GM15510 (cell line): ENCODE measurements around the gene ARHGAP8.

Source experiments
- POLR2A ChIP-seq: IDR thresholded peaks from 3 replicates; pipeline ENCODE4 v1.6.1; 2011; ENCODE audit warnings: borderline replicate concordance; ENCODE audit not compliant: insufficient read length; ENCODE audit errors: extremely low read depth

The ARHGAP8 gene

DNA sequence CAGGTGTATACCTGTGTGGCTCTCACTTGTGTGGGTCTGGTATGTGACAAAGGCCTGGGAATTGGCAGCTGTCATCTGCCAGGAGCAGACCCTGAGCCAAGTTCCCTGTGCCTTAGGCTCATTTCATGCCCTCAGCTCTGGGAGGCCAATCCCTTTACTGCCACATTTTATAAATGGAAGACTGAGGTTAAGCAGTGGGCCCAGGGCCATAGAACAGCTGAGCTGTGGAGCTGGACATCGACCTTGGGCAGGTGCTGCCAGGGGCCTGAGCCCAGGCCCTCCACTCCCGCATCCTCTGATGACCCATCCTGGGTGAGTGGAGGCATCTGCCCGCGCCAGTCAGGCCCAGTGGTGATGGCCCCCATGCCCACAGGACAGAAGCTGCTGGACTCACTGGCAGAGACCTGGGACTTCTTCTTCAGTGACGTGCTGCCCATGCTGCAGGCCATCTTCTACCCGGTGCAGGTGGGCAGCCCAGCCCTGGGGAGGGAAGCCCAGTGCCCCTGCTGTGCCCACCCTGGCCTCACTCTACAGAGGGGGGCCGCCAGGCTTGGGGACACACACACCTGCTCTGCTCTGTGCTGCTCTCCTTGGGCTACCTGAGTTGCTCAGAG, 20.9 kb upstream of the ARHGAP8 start:
- TF ChIP-seq POLR2A, result no peak

DNA sequence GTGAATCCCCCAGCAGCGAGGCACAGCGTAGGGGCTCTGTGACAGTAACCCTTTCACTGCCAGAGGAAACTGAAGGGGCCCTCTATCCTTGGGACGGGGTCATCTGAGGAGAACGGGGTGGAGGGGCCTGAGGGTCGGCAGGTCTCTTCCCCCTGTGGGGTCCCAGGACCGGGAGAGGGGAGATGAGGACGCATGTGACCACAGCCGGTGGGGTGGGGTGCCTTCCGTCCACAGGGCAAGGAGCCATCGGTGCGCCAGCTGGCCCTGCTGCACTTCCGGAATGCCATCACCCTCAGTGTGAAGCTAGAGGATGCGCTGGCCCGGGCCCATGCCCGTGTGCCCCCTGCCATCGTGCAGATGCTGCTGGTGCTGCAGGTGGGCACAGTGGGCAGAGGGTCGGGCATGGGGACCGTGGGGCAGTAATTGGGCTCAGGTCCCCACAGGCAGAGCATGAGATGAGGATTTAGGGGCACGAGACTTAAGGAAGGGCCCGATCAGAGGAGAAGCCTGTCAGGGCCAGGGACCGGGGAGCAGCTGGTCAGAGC, 20.3 kb upstream of the ARHGAP8 start:
- TF ChIP-seq POLR2A, result no peak

DNA sequence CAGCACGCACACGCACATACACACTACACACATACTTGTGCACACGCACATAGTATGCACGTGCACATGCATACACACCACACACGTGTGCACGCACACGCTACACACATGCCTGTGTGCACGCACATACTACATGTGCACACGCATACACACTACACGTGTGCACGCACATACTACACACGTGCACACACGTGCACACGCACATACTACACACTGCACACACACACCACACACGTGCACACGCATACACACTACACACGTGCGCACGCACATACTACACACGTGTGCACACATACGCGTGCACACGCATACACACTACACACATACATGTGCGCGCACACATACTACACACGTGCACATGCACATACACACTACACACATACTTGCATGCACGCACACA, 19.7 kb upstream of the ARHGAP8 start:
- no peak for TF ChIP-seq POLR2A

DNA sequence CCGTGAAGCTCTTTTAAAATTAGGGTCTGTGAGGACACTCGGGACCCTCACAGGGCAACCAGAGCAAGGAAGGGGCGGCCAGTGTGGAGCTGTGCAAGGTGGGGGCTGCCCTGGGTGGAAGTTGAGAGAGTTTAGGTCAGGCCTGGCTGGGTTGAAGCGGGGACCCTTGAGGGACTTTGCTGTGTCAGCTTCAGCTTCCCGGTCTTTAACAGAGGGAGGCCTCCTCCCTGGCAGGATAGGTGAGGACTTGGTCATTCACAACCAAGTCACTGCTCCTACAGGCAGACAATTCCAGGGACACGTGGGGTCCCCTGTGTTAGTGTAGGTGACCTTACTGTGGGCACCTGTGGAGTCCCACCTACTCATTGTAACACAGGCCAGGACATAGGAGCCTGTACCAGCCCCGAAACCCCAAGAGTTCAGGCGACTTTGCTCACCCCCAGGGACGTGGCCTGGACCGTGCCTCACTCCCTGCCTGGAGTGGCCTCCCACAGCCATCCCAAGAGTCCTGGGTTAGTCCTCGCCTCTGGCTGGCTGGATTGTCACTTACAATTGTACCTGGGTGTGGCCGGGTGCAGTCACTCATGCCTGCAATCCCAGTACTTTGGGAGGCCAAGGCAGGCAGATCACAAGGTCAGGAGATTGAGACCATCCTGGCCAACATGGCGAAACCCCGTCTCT, 18.8 kb upstream of the ARHGAP8 start:
- TF ChIP-seq POLR2A, result no peak

DNA sequence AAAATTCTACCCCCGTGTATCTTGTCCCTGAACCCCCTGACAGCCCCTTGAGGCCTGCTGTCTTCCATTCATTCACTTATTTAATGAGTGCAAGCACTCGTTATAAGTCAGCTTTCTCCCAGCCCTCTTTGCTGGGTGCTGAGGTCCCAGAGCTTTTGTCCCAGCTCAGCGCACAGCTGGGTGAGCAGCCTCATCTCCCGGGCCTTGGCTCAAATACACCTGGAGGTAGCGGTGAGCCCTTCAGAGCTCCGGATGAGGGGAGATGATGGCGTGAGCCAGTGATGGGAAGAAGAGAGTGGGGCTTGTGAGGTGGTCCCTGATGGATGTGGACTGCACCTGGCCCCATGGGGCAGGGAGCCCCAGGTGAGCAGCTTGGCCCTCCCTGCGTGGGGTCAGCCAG, 18.1 kb upstream of the ARHGAP8 start:
- no peak for TF ChIP-seq POLR2A

DNA sequence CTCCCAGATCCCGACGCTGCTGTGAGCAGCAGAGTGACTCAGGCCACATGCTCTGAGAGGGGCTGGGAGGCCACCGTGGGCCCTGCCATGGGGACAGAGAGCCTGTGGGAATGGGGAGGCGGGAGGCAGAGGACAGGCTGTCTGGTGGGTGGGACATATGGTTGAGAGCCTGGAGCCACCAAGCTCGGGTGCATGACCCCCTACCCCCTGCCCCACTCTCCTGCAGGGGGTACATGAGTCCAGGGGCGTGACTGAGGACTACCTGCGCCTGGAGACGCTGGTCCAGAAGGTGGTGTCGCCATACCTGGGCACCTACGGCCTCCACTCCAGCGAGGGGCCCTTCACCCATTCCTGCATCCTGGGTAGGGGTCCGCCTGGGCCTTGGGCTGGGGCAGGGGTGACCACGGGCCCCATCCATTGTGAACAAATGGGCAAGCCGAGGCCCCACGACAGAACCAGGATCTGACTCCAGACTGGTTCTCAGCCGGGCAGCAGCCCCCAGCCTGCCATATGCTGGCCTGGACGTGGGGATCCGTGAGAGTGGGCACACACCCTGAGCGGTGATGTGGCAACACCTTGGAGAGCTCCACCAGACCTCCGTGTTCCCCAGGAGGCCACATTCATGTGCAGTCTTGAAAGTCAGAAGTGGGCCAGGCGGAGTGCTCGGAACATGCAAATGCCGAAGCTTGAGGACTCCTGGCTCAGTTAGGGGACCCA, 17.4 kb upstream of the ARHGAP8 start:
- no peak for TF ChIP-seq POLR2A

DNA sequence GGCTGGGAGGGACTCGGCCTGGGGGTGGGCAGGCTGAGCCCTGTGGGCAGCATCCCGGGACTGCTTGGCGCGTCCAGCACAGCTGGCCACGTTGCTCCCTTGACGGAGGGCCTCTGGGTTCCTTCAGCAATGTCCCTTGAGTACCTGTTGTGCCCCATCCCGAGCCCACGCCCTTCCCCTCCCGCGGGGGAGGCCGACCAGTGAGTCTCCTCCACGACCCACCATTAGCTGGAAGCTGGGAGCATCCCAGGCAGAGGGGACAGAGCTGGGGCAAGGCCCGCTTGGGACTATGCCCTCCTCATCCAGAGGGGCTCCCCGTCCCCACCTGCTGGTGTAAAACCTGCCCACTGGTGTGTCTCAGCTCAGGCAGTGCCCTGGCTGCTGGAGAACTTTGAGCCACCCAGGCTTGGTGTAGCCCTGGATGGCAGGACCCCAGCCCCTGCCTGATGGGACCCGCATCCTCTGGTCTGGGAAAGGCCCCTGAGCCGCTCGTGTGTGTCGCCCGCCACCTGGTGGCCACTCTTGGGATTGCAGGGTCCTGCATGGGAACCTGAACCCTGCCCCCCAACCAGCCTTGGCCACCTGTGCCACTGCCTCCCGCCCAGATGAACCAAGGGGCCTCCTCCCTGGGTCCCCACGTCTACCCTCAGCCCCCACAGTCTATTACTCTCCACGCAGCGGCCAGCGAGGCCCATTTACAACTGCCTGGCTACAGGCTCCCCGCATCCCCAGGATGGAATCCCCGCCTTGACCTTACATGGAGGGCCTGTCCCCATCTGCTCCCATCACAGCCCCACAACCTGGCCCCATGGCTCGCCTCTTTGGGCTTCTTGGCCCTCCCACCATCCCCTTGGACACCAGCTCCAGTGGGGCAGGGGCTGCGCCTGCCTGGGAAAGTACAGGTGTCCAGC, 16.6 kb upstream of the ARHGAP8 start:
- no peak for TF ChIP-seq POLR2A

DNA sequence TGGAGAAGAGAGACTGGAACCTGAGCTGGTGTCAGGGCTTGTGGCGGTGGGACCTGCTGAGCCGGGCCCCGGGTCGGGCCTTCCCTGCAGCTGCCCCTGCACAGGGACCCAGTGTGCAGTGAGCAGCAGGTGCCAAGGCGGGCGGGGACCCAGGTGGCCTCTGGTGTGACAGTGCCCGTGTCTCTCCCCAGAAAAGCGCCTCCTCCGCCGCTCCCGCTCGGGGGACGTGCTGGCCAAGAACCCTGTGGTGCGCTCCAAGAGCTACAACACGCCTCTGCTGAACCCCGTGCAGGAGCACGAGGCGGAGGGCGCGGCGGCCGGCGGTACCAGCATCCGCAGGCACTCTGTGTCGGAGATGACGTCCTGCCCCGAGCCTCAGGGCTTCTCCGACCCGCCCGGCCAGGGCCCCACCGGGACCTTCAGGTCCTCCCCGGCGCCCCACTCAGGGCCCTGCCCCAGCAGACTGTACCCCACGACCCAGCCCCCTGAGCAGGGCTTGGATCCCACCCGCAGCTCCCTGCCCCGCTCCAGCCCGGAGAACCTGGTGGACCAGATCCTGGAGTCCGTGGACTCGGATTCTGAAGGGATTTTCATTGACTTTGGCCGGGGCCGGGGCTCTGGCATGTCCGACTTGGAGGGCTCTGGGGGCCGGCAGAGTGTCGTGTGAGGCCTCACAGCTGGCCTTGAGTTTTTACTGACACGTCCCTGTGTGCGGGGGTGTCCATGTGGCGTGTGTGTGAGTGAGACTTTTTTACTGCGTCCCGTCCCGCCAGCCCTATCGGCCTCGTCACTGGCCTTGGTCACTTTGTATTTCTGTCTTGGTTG, 15.6 kb upstream of the ARHGAP8 start:
- TF ChIP-seq POLR2A, result no peak

DNA sequence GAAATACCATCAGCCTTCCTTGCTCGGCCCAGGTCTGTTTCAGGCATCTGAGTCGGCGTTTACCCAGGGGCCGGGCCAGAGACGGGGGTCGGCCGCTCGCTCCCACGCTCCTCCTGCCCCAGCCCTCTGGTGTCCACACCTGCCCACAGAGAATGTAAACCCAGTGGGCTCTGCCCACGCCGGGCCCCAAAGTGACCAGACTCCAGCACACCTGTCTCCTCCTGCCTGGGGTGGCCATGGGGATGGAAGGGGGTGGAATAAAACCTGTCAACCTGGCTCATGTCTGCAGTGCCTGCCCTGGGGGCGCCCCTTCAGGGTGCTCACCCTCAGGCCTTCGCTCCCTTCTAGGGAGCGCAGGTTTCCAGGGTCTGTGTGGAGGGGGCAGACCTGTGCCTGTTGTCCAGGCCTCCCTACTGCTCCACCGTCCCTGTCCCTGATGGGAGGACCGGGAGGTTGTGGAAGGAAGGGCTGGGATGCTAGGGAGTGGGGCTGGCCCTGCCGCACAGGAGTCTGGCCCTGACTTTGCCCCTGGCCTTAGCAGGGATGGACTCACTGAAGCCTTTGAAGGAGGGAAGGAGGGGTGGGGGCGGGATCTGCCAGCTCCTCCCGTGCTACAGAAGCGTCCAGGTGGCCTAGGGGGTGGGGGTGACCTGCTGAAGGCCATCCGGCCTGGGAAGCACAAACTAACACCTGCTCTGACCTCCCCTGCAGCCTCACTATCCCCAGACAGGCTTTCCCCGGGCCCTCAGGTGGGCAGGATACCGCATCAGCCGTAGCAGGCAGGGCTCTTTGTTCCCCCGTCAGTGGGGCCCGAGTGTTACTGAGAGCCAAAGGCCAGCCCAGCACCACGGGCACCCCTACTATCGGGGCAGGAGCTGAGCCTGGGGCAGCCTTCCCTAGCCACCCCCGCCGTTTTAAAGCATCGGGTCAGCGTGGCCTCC, 14.7 kb upstream of the ARHGAP8 start:
- no peak for TF ChIP-seq POLR2A

DNA sequence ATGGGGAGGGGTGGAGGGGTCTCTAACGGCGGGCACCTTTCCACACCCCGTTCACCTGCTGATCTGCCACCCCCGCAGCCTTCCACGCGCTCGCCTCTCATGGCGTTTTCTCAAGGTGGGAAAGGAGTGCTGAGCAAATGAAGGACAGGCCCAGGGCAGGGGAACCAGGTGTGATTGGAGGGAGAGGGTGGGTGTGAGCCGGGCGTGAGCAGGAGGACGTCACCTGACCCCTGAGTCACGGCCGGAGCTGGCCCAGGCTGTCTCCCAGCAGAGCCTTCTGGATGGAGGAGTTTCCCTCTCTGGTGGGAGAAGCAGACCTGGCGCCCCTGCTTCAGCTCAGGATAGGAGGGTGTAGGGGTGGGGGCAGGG, 14.0 kb upstream of the ARHGAP8 start:
- TF ChIP-seq POLR2A, result no peak

DNA sequence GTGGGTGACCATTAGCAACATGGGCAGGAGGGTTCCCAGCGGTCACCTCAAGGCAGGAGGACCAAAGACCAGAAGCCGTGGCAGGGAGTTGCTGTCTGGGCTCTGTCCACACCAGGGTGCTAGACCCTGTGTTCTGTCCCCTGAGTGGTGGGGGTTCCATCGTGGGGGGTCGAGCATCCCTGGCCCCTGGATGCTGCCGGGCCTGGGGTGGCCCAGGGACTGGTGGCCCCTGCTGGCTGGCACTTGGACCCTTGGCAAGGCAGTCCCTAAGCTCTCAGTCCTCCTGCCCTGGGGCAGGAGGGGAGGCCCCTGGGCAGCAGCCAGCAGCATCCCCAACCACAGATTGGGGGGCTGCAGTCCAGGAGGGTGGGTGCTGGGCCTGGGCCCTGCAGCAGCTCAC, 13.4 kb upstream of the ARHGAP8 start:
- no peak for TF ChIP-seq POLR2A

DNA sequence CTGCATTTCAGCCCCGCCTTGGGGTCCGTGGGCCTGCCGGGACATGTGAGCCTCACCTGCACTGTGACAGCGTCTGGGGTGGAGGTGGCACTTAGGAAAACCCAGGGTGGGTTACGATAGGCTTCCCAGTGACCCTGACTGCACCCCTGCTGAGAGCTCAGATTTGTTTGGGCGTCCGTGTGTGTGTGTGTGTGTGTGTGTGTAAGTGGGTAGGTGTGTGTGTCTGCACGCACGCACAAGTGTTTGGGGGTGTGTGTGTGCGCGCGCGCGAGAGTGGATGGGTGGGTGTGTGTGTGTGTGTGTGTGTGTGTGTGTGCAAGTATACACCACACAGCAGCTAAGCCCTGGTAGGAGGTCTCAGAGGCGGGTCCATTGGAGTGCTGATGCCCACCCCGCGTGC, 12.1 kb upstream of the ARHGAP8 start:
- no peak for TF ChIP-seq POLR2A

DNA sequence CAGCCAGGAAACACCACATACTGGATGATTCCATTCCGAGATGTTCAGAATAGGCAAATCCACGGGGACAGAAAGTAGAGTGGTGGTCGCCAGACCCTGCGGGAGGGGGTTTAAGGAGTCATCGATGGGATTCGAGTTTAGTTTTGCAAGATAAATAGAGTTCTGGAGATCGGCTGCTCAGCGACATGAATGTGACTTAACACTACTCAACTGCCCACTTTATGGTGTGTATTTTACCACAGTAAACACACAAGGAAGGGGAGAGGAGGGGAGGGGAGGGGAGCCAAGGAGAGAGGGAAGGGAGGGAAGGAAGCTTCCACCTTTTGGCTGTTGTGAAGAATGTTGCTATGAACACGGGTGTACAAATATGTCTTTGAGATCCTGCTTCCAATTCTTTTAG, 10.4 kb upstream of the ARHGAP8 start:
- TF ChIP-seq POLR2A, result no peak

DNA sequence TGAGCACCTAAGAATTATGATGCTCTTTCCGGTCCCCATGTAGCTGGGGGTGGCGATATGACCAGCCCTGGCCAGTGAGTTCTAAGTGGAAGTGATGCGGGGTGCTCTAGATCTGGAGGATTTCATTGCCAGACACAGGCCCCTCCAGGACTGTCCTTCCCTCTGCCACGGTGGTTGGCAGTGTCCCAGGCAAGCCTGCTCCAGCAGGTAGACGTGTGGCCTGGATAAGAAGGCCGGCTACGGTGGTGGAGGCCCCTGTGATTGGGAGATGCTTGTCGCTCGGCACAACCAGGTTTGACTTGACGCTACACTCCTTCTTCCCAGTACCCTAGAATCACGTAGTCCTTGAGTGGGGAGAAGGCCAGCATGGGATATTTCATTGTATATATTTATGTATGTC, 9.1 kb upstream of the ARHGAP8 start:
- TF ChIP-seq POLR2A, result no peak

DNA sequence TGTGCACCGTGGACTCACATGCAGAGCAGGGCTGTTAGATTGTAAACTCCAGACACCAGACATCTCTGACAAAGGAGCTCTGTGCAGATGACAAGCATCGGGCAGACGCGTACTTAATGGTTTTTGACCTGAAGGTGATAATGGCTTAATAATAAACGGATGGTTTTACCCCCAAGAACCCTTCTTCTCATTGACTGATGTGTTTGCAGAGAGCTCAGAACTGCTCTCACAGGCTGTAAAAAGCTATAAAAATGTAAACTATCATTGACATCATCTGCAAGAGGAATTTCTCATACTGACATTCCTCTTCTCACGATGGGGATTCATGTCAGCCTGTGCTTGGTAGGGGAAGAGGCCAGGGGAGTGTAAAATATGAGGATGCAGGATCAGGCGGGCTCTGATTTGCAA, 8.6 kb upstream of the ARHGAP8 start:
- no peak for TF ChIP-seq POLR2A
